ENCODE results near the gene ABCC4.

ABCC4 gene

DNA sequence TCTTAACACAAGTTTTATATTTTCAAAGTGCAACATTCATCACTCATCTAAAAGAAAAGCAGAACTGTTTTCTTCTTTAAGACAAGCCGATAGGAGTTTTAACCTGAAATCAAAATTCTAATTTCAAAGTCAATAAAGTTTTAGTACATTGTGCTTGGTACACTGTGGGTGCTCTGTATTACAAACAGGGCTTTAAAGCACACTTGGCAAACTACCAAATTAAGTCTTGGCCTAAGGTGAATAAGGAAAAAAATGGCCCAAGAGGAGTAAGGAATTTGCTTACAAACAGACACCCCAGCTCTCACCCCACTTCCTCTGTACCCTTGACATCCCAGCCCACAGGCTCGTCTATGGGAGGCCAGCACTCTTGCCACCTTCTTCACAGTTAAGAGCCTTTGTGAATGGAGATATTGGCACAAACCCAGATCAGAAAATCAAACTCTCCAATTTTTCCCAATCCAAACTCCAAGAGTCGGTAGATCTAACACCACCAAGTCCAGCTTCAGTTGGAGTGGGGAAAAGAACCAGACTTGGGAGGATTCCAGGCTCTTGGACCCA is 66.0 kb downstream of the ABCC4 start:
- H3K4me1 ChIP-seq (ENCODE audit: low read length), result peaks cover 16% of the 10 kb centered on the region
- no peaks in the 10 kb centered on the region for H3K27me3 ChIP-seq (ENCODE audit: low read depth, low read length)
- no peak overlapping the region for H3K4me3 ChIP-seq (ENCODE audit: low read length)
- H3K9me3 ChIP-seq (ENCODE audit: insufficient read depth, low read length), result no peaks in the 10 kb centered on the region
- no peak overlapping the region for H2AFZ ChIP-seq (ENCODE audit: low read depth, low read length)
- TF ChIP-seq, protein P1, sequence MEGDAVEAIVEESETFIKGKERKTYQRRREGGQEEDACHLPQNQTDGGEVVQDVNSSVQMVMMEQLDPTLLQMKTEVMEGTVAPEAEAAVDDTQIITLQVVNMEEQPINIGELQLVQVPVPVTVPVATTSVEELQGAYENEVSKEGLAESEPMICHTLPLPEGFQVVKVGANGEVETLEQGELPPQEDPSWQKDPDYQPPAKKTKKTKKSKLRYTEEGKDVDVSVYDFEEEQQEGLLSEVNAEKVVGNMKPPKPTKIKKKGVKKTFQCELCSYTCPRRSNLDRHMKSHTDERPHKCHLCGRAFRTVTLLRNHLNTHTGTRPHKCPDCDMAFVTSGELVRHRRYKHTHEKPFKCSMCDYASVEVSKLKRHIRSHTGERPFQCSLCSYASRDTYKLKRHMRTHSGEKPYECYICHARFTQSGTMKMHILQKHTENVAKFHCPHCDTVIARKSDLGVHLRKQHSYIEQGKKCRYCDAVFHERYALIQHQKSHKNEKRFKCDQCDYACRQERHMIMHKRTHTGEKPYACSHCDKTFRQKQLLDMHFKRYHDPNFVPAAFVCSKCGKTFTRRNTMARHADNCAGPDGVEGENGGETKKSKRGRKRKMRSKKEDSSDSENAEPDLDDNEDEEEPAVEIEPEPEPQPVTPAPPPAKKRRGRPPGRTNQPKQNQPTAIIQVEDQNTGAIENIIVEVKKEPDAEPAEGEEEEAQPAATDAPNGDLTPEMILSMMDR (IDR thresholded peaks at IDR 0.05; ENCODE audit: low read depth, low read length), result no peak
- TF ChIP-seq EZH2phosphoT487 (IDR thresholded peaks at IDR 0.05; ENCODE audit: low read depth), result no peak
- H3K9ac ChIP-seq (ENCODE audit: low read length), result no peak overlapping the region
- no peaks in the 10 kb centered on the region for H3K36me3 ChIP-seq (replicated peaks; ENCODE audit: low read depth, low read length)
- no peaks in the 10 kb centered on the region for H4K20me1 ChIP-seq (ENCODE audit: insufficient read depth, low read length)
- H3K79me2 ChIP-seq (ENCODE audit: low read length), result no peaks in the 10 kb centered on the region
- no peak overlapping the region for H3K27ac ChIP-seq (ENCODE audit: low read length)
- no peak overlapping the region for H3K4me2 ChIP-seq (ENCODE audit: low read length)

DNA sequence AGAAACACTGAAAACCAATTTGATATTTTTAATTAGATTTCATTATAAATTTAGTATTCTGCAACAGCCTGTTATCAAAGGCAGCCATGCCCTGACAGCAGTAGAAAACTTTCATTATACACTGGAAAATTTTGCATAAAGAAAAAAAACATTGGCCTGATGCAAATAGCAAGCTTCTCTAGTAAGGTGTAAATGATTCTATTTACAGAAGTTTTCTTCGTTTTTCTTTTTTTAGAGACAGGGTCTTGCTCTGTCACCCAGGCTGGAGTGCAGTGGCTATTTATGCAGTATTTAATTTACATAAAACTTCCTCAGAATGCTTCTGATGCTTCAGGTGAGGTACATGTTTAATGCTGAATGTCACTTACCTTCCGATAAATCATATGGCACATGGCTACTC is 67.0 kb downstream of the ABCC4 start:
- Histone ChIP-seq H3K4me2 (ENCODE audit: low read length) (no peak overlapping the region), H3K27ac (ENCODE audit: low read length) (no peak overlapping the region), H3K4me3 (ENCODE audit: low read length) (no peak overlapping the region), H4K20me1 (ENCODE audit: insufficient read depth, low read length) (no peaks in the 10 kb centered on the region), H2AFZ (ENCODE audit: low read depth, low read length) (no peak overlapping the region), H3K79me2 (ENCODE audit: low read length) (no peaks in the 10 kb centered on the region), H3K36me3 (replicated peaks; ENCODE audit: low read depth, low read length) (no peaks in the 10 kb centered on the region), H3K4me1 (ENCODE audit: low read length) (peaks cover 6% of the 10 kb centered on the region), H3K9me3 (ENCODE audit: insufficient read depth, low read length) (no peaks in the 10 kb centered on the region), H3K27me3 (ENCODE audit: low read depth, low read length) (no peaks in the 10 kb centered on the region), H3K9ac (ENCODE audit: low read length) (no peak overlapping the region)
- TF ChIP-seq EZH2phosphoT487 (IDR thresholded peaks at IDR 0.05; ENCODE audit: low read depth), result no peak
- TF ChIP-seq, protein P1 (IDR thresholded peaks at IDR 0.05; ENCODE audit: low read depth, low read length), result no peak

DNA sequence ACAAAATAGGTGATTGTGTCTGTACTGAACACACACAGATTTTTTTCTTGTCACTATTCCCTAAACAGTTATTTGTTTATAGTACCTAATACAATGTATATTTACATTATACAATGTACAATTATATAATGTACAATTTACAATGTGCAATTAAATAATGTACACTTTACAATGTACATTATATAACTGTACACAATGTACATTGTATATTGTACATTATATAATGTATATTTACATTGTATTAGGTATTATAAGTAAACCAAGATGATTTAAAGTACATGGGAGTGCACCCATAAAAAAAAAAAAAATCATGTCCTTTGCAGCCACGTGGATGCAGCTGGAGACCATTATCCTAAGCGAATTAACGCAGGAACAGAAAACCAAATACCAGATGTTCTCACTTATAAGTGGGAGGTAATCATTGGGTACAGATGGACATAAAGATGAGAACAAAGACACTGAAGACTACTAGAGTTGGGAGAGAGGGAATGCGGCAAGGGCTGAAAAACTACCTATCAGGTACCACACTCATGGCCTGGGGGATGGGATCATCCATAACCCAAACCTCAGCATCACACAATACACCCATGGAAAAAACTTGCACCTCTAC is 68.1 kb downstream of the ABCC4 start:
- H4K20me1 ChIP-seq (ENCODE audit: insufficient read depth, low read length), result no peaks in the 10 kb centered on the region
- H2AFZ ChIP-seq (ENCODE audit: low read depth, low read length), result no peak overlapping the region
- peaks cover 2% of the 10 kb centered on the region; the same call in 1 of the 2 replicates for H3K79me2 ChIP-seq (ENCODE audit: low read length)
- no peaks in the 10 kb centered on the region for H3K36me3 ChIP-seq (replicated peaks; ENCODE audit: low read depth, low read length)
- H3K27me3 ChIP-seq (ENCODE audit: low read depth, low read length), result no peaks in the 10 kb centered on the region
- H3K4me2 ChIP-seq (ENCODE audit: low read length), result no peak overlapping the region
- no peaks in the 10 kb centered on the region for H3K9me3 ChIP-seq (ENCODE audit: insufficient read depth, low read length)
- no peak overlapping the region for H3K9ac ChIP-seq (ENCODE audit: low read length)
- H3K27ac ChIP-seq (ENCODE audit: low read length), result no peak overlapping the region
- TF ChIP-seq, protein P1 (IDR thresholded peaks at IDR 0.05; ENCODE audit: low read depth, low read length), result no peak
- TF ChIP-seq EZH2phosphoT487 (IDR thresholded peaks at IDR 0.05; ENCODE audit: low read depth), result no peak
- no peak overlapping the region for H3K4me3 ChIP-seq (ENCODE audit: low read length)
- H3K4me1 ChIP-seq (ENCODE audit: low read length), result peaks cover 3% of the 10 kb centered on the region

DNA sequence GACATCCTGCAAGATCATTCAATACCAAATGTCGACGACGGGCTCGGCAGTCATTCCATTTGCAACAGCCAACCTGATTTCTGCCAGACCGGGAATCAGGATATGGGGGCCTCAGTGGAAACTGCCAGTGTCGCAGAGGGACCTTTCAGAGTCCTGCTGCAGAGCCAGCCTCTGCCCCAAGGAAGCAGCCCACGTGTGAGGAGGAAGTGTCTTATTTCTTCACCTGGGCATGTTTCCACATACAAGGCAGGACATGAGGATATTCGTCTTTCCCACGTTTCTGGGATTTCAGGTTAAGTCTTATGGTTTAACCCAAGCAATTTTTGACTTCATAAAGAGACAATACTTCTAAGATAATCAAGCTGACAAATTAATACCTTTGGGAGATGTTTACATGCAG is 69.9 kb downstream of the ABCC4 start:
- Histone ChIP-seq H3K27ac (ENCODE audit: low read length) (no peak overlapping the region), H2AFZ (ENCODE audit: low read depth, low read length) (no peak overlapping the region), H3K9me3 (ENCODE audit: insufficient read depth, low read length) (no peaks in the 10 kb centered on the region), H3K4me3 (ENCODE audit: low read length) (no peak overlapping the region), H3K9ac (ENCODE audit: low read length) (no peak overlapping the region), H3K4me1 (ENCODE audit: low read length) (peaks cover 20% of the 10 kb centered on the region), H3K4me2 (ENCODE audit: low read length) (no peak overlapping the region), H3K27me3 (ENCODE audit: low read depth, low read length) (no peaks in the 10 kb centered on the region), H3K36me3 (replicated peaks; ENCODE audit: low read depth, low read length) (no peaks in the 10 kb centered on the region), H4K20me1 (ENCODE audit: insufficient read depth, low read length) (no peaks in the 10 kb centered on the region), H3K79me2 (ENCODE audit: low read length) (peaks cover 4% of the 10 kb centered on the region; the same call in 1 of the 2 replicates)
- TF ChIP-seq, protein P1 (IDR thresholded peaks at IDR 0.05; ENCODE audit: low read depth, low read length), result no peak
- TF ChIP-seq EZH2phosphoT487 (IDR thresholded peaks at IDR 0.05; ENCODE audit: low read depth), result no peak
